D721Med (cell line): Measurements from ENCODE around the gene NOC4L.

ENCODE experiments used
- DNase-seq: peaks from one replicate; pipeline ENCODE4 v3.0.0; 2011; ENCODE audit warnings: low spot score; ENCODE audit not compliant: insufficient read length
- FAIRE-seq: peaks from 2 replicates; lab custom pipeline; 2011; peaks lifted over from hg19 to GRCh38; lab: Jason Lieb, UNC
- CTCF ChIP-seq: IDR thresholded peaks from 2 replicates; pipeline ENCODE4 v1.5.1; 2012; ENCODE audit warnings: mild to moderate bottlenecking, control low read depth; ENCODE audit not compliant: insufficient read depth; ENCODE audit errors: missing control alignments

Gene NOC4L

GRCh38 chr12:132150780-132151144 lies 6.5 kb downstream of the NOC4L start:
- FAIRE-seq (no peak), DNase-seq (no peak)
- no peak for TF ChIP-seq CTCF

DNA sequence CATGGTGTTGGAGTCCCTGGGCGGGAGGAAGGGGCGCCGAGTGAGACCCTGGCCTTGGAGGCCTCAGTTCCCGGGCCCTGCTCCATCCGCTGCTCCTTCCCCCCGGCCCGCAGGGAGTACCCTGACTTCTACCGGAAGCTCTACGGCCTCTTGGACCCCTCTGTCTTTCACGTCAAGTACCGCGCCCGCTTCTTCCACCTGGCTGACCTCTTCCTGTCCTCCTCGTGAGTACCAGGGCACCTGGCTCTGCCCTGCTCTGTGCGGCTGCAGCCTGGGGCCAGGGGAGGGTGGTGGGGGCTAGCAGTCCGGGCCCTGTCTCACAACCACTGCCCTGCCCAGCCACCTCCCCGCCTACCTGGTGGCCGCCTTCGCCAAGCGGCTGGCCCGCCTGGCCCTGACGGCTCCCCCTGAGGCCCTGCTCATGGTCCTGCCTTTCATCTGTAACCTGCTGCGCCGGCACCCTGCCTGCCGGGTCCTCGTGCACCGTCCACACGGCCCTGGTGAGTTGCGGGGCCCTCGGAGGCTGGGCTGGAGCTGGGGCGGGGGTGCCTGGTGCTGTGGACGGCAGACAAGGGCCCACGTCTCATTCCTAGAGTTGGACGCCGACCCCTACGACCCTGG lies 7.0 kb downstream of the NOC4L start:
- no peak for DNase-seq
- no peak for FAIRE-seq
- no peak for TF ChIP-seq CTCF

GRCh38 chr12:132151766-132152410 lies 7.6 kb downstream of the NOC4L start:
- DNase-seq (no peak), FAIRE-seq (no peak)
- TF ChIP-seq CTCF = no peak

DNA sequence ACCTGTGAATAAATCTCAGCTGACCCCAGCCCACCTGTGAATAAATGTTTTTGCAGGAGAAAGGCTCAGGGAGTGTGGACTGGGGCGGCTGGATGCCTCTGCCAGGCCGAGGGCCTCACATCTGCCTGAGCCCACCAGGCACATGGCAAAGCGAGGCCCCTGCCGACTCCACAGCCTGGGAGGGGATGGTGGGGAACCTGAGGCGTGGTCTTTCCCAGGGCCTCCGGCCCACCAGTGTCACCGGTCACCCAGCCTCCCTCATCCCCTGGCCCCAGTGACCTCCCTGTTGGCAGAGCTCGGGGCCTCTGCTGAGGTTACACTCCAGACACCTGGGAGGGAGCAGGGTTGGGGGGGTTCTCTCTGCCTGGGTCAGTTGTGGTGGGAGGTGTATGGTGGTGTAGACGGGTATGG lies 8.2 kb downstream of the NOC4L start:
- TF ChIP-seq CTCF = no peak
- no peak for DNase-seq
- no peak for FAIRE-seq

DNA sequence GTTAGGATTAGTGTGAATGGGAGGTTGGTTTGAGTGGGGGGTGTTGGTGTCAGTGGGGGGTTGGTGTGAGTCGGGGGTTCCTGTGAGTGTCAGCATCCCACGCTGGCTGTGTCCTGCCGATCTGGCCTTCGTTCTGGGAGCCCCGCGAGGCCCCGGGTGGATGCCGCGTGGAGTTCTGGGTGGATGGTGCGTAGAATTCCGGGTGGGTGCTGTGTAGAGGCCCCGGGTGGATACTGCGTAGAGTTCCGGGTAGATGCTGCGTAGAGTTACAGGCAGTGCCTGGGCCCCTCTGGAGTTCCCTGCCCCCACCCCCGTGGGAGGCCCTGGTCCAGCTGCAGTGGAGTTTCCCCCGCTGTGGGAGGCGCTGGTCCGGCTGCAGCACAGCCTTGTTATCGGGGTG lies 8.7 kb downstream of the NOC4L start:
- FAIRE-seq = no peak
- no peak for DNase-seq
- no peak for TF ChIP-seq CTCF

- DNase-seq (peak; percentile 95), FAIRE-seq (no peak)
- peak; percentile 77 for TF ChIP-seq CTCF
These were observed 9.5 kb downstream of the NOC4L start for GRCh38 chr12:132153501-132154340.
